Ramos (cell line): ENCODE results near the gene WNT9A.

Experiments used
- in situ Hi-C: fragments of 300-500 bp; cut with MboI; formaldehyde crosslinking; loops from one replicate; pipeline ENCODE4 v1.14.3; 2022; ENCODE audit warnings: low sequenced_read_pairs; ENCODE audit not compliant: unreplicated experiment

WNT9A gene

DNA sequence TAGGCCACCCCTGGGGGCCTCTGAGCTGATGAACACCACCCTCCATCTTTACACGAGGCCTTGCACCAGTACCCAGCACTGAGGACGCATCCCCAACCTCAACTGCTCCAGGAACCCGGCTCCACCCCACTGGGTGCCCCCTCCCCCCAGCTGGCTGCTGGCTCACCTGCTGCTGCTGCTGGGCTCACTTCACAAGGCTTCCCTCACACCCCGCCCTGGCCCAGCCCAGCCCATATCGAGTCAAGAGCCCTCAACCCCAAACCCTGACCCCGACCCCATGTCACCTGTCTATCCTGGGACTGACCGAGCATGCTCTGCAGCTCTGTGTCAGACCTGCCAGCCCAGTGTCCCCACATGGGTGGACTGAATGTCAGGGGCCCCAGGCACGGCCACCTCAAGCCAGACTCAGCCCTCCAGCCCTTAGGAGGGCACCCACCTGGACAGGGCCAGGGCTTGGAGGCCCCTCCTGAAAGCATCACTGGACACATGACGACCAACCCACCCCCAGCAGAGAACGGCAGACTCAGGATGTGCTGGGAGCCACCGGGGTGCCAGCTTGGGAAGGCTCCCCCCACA is 21.4 kb downstream of the WNT9A start:
- in situ Hi-C loops = no loop called here

DNA sequence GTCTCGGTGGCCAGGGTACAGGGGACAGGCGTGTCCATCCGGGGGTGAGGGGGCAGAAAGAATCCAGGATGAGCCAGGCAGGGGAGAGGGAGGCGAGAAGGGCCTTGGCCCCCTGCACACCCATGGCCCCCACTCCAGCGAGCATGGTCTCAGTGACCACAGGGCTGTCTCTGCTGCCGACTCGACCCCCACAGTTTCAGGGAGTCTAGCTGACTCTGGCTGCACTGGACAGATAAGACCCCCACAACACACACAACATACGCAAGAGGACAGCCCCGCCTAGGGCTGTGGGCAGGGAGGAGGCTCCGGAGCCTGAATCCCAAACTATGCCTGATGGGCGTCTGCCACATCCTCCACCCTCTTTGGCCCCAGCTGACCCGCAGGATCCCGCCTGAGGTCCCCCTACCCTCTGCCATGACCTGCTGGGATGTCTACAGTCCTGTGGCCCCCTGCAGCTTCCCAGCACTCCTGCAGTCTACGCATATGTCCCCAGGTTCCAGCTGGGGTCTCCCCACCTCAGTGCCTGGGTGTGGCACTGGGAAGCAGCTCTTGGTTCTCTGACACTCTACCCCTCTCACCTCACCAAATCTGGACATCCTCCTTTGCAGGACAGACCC is 22.0 kb downstream of the WNT9A start:
- in situ Hi-C loops = no loop called here

DNA sequence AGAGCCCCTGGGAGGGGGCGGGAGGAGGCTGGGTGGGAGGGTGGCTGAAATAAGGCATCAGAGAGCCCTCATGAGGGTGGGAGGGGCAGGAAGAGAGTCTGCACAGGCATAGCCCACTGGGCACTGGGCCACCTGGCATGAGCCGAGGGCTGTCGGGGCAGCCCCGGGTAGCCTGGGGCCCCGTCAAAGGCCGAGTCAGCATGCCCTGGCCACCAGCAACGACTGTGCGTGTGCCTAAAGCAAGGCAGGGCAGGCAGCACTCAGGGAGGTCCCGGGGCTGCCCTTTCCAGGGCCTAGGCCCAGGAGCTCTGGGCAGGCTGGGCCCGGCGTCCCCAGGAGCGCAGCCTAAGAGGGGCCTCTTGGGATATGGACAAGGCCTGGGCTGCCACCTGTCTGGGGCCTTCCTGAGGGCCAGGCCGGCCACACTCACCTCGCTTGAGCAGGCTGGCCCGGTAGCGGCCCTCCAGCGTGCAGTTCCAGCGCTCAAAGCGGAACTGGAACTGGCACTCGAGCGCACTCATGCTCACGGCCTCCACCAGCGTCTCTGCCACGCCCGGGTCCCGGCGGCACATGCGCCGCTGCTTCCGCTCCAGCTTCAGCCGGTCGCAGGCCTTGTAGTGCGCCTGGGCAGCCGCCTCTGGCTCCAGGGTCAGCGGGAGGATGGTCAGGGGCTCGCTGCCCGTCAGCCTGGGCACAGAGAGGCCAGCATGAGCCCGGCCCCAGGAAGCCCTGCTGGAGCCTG is 22.7 kb downstream of the WNT9A start:
- in situ Hi-C loops = no loop called here

DNA sequence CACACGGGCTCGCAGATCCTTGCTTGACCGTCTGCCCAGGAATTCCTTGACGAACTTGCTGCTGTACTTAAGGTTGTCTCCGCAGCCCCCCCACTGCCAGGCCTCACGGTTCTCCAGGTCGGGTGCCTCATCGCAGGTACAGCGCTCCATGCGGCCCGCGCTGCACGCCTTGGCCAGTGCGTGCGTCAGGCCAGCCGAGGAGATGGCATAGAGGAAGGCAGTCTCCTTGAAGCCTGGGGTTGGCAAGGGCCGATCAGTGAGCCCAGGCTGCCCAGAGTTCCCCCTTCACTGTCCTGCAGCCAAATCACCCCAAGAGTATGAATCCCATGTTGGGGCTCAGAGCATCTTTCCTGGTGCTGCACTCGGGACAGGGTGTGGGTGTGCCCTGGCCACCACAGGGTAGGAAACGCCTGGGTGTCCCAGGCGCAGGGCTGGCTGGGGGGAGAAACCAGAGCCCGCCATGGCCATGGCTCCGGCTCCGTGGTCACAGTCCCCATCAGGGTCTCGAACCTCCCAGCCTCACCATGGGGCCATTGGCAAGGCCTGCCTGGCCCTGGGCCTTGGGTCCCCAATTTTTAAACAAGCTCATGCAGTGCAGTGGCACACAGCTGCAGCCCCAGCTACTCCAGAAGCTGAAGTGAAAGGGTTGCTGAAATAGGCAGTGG is 23.4 kb downstream of the WNT9A start:
- in situ Hi-C loops = no loop called here

DNA sequence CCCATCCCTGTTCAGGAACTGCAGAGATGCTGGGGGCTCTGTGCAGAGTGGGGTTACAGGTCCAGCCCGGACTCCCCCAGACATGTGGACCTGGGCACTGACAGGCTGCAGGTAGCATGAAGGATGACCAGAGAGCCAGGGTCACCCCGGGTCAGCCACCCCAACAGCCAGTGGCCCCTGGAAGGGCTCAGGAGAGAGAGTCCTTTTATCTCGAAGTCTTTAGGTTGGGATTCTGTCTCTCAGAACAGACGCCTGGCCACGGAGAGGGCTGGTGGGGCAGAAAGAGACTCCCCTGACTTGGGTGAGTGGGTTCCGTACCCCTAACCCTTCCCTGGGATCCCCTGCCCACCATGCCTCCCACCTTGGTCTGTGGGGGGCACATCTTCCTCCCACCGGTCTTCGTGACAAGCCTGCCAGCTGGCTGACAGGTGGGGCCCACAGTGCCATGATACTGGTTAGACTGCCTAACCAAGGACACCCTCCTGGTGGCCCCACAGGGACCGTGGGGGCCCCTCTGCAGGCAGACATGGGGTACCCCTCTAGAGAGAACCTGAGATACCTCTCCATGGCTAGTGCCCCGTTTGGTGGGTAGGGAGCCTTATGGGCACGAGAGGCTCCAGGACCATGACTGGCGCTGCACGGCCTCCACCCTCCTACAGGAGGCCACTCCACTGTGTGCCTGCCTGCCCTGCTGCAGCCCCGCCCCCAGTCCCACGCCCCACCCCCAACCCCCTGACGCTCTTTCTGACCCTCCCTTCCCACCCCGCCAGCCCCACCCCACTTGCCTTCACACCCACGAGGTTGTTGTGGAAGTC is 24.2 kb downstream of the WNT9A start:
- in situ Hi-C loops = no loop called here

DNA sequence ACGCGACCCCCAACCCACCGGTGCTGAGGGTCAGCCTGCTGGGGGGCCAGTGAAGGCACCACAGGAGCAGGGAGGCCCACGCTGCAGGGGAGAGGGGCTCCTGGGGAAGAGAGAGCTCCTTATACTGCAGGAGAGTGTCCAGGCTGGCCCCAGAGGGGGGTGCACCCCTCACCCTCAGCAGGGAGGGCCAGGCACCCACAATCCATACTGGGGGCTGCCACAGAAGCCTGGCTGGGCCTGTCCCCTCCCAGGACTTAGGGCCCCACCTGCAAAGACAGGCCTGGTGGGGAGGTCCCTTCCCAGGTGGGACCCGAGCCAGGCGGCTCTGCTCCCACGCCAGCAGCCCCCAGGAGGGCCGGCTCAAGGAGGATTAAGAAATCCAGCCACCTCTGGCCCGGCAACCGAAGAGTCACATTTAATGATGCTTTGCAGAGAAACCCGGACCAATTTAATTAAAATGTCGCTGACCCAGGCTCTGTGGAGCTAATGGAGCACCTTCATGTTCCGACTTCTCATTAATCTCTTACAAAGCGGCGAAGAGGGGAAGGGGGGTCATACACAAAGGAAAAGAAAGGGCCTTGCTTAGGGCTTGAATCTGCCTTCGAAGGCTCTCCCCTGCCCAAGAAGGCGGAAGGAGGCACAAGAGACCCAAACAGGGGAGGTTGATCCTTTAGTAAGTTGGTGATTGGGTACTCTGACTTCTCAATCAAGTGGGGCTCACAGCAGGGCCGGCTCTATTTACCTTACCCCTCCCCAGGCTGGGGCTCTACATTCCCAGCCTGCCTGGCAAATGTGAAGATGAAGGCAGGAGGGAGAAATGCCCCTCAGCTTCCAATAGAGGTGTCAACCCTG is 25.0 kb downstream of the WNT9A start:
- in situ Hi-C loops = no loop called here

DNA sequence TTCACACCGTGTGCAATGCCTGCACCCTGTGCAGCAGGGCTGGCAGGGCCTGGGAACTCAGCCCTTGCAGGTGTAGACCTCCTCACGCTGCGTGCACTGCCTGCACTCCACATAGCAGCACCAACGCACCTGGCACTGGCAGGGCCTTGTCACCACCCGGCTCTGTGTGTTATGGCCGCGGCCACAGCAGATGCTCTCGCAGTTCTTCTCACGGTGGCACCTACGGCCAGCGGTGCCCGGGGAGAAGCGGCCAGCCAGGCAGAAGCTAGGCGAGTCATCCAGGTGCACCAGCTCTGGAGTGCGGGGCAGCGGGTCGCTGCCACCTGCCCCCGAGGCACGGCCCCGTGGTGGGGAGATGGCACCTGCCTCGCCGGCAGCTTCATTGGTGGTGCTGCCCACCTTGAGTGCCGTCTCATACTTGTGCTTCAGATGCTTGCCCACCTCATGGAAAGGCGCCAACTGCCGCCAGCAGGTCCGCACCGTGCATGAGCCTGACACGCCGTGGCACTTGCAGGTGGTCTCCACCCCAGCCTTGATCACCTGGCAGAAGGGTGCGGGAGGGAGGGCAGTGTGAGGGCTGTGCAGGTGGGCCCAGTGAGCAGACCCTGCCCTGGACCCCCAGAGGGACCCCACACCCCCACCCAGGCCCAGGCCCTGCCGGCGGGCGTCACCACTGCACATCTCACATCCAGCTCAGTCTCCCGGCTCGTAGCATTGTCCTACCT is 26.1 kb downstream of the WNT9A start:
- in situ Hi-C loops = no loop called here

DNA sequence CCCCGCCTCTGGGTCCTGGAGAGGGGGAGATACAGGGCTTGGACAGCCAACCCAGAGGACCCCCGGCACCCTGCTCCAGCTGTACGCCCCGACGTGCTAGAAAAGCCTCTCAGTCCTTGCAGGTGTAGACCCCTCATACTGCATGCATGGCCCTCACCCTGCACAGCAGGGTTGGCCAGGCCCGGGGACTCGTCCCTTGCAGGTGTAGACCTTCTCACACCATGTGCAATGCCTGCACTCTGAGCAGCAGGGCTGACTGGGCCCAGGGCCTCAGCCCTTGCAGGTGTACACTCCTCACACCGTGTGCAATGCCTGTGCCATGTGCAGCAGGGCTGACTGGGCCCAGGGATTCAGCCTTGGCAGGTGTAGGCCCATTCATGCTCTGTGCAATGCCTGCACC is 26.8 kb downstream of the WNT9A start:
- in situ Hi-C loops = no loop called here

DNA sequence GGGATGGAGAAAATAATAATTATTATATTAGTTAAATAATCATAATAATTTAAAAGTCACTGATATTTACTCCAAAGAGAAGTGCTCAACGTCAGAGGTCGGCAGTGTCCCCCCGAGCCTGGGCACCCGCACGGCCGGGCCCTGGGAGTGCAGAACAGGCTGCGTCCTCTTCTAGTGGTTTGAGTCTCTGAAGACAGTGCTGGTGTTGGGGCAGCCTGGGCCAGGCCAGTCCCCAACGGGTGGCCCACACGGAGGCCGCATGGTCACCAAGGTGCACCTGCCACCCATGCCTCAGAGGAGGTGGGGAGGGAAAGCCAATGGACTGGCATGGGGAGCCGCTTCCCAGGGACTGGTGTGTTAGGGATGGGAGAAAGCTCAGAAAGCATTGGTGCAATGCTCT is 27.3 kb downstream of the WNT9A start:
- in situ Hi-C loops = no loop called here

DNA sequence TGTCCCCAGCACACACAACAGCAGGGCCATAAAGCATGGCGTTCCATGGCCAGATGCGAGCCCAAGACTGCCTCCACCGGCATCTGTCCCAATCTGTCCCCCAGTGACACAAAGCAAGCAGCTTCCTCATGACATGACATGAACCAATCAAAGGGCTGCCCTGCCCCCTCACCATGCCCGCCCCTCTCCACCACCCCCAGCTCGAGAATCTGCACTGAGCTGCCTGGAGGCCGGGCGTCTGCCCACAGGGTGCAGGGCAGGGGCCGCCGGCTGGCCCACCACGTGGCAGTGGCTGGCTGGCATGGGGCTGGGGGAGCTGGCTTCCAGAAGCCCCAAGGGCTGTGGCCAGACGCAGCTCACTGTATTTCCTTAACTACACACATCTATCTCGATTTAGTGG is 27.8 kb downstream of the WNT9A start:
- in situ Hi-C loops = no loop called here

DNA sequence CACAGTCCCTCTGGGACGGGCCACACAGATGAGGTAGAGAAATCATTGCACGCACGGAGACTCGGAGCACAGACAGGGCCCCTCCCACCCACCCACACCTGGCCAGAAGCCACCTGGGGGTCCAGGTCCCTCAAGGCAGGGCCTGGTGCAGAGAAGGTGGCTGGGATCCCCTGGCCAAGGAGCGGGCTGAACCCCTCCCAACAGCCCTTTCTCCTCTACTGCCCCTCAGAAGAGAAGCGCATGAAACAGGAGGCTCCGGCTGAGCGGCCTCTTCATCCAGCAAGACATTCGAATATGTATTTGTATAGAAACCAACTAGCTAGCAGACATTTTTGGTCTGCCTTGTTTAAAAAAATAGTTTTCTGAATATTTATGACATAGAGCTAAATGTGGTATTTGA is 29.0 kb downstream of the WNT9A start:
- in situ Hi-C loops = no loop called here

DNA sequence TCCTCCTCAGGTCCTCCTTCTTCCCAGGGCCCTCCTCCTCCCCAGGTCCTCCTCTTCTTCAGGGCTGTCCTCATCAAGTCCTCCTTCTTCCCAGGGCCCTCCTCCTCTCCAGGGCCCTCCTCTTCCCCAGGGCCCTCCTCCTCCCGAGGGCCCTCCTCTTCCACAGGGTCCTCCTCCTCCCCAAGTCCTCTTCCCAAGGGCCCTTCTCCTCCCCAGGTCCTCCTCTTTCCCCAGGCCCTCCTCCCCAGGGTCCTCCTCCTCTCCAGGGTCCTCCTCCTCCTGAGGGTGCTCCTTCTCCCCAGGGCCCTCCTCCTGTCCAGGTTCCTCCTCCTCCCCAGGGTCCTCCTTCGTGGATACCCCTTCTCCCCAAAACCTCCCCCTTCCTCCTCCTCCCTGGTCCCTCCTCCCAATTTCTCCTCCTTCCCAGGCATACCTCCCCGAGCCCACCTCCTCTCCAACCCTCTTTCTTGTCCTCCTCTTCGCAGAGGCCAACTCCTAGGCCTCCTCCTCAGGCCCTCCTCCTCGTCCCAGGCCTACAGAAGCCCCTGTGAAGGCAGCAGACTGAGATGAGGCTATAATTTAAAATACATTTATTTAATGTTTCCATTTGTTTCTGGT is 29.5 kb downstream of the WNT9A start:
- in situ Hi-C loops = no loop called here

DNA sequence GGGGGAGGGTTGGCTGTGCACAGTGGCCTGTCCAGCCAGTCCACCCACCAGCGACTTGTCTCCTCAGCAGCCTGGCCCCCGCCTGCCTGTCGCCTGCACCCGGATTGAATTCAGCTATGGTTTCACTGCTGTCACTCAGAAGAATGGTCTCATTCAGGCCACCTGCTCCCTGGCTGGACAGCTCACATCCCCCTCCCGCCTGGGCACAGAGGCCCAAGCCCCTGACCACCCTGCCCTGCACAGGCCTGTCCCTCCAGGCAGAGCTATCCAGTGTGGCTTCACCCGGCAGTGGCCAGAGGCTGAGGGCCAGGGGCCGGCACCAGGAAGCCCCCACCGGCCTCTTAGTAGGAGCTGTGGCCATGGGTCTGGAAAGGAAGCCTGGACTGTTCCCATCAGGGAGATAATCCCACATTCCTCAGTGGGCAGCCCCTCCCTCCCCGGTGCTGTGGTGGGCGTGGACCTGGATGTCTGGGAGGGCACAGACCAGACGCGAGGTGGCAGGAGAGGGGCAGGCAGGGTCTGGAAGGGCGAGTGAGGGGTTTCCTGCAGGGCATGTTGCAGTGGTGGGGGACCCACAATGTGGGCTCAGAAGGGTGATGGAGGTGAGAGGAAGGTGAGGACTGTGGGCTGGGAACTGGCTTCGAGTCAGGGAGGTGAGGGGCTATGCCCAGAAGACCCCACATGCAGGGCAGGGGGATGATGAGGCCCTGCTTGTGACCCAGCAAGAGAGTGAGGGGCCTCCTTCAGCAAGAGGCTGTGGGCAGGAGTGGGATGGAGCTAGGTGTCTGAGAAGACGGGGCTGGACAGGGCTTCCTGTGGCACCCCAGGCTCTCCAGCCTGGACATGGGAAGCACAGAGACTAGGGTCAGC is 30.4 kb downstream of the WNT9A start:
- in situ Hi-C loops = no loop called here

DNA sequence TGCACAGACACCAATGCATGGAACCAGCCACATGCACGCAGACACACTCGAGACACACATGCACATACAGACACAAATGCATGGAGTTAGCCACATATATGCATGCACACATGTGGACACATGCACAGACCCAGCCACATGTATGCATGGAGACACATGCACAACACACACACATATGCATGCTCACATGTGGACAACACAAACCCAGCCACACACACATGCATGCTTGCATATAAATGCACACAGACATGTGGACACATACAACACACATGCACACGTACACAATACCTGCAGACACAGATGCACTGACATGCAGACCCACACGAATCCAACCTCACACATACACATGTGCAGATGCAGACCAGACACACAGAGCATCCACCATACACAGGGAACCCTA is 31.1 kb downstream of the WNT9A start:
- in situ Hi-C loops = no loop called here

DNA sequence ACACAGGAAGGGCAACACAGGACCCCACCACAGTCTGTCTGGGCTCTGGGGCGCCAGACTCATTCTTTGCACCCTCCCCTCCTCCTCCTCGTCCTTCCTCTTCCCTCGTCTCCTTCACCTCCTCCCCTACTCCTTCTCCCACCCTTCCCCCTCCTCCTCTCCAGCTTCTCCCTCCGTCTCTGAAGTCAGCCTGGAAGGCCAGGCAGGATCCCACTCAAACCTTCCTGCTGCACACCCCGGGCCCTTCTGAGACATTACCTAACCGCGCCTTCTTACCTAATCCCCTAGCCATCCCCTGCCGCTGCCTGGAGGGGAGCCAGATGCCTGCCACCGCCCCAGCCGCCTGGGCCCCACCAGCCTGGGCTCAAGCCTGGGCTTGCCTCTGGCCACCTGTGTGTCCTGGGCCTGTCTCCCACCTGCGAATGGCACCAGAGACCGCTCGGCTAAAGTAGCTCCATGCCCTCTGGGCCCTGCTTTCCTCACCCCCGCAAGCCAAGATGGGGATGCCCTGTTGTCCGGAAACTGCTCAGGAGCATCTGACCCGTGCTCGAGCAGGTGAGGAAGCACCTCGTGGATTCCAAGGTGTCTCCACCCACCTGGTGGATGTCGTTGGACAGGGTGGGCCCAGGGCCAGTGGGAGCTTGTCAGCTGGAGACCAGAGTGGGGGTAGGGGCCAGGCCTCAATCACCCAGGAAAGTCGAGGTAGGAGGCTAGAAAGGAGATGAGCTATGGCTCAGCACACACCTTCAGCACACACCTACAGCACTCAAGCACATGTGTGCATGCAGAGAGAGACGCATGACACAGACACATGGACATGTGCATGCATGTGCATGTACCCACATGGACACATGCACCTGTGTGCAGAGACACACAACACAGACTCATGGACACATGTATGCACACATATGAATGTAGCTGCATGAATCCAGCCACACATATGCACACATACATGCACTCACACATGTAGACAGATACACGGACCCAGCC is 31.9 kb downstream of the WNT9A start:
- in situ Hi-C loops = no loop called here

DNA sequence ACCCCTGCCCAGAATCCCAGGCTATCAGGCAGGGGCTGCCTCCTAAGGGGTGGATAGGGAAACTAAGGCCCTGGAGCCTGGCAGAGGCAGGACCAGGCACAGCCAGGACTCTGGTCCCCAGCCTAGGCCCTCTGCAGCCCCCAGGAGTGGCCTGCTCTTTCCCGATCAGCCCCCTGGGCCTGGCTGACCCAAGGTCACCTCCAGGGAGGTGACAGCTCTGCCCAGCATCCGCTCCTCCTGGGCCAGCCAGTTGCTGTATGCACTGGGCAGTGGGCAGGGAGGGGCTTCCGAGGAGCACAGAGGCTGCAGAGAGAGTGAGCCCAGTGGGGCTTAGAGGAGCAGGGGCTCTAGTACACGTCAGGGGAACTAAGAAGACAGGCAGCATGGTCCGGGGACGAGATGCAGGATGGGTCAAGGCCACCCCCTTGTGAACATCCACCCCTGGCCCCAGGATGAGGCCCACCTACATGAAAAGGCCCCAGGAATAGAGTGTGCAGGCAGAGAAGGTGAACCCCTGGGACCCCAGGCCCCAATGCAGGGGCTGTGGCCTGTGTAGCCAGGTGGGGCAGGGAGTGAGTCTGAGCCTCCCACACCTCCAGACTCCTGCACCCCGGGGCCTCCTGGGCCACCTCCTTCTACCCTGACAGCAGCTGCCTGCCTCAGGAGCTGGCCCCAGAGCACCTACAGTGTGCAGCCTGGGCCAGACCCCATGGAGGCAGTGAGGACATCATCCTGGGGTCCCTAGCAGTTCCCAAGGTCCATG is 32.8 kb downstream of the WNT9A start:
- in situ Hi-C loops = no loop called here
